ENCODE measurements around the gene KRTAP5-1.
A peak's percentile ranks its signal among the peaks of the same experiment; 100 is the strongest.

Gene KRTAP5-1

GRCh38 chr11:1536065-1536843, 48.8 kb downstream of the KRTAP5-1 start:
- no peak overlapping the region for H3K4me3 ChIP-seq (ENCODE audit: low read length)
- no peak for DNase-seq (ENCODE audit: low read depth)
- no peak for TF ChIP-seq CTCF (conservative IDR thresholded peaks at IDR 0.05; ENCODE audit: low read length)

DNA sequence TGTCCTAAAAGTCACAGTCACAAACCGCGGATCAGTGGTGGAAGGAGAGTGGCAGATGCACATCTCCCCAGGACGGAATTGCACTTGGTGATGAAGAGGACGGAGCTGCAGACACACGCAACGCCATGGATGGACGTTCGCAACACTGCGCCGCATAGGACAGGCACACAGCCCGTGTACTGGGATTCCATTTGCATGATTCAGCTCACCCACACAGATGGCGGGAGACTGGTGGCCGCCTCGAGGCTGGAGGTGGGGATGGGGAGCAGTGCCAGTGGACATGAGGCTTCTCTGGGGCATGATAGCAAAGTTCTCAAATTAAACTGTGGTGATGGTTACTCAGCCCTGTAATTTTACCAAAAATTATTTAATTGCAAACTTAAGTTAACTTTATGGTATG, 50.4 kb downstream of the KRTAP5-1 start:
- no peak for TF ChIP-seq CTCF (conservative IDR thresholded peaks at IDR 0.05; ENCODE audit: low read length)
- peak; percentile 54 for DNase-seq (ENCODE audit: low read depth)
- H3K4me3 ChIP-seq (ENCODE audit: low read length) = no peak overlapping the region
